ENCODE measurements around the gene MN1.
A peak's percentile ranks its signal among the peaks of the same experiment; 100 is the strongest.

MN1 gene

GRCh38 chr22:27790376-27791158 is 11.0 kb downstream of the MN1 start:
- no peak overlapping the region for H3K27ac ChIP-seq
- H3K4me3 ChIP-seq = no peak overlapping the region

GRCh38 chr22:27788500-27789288 is 12.9 kb downstream of the MN1 start:
- Histone ChIP-seq H3K27ac (no peak overlapping the region), H3K4me3 (no peak overlapping the region)

- Histone ChIP-seq H3K27ac (peak overlapping the region in 1 of 21 experiments; percentile 33), H3K4me3 (no peak overlapping the region)
These were observed 14.6 kb downstream of the MN1 start for GRCh38 chr22:27786965-27787364.

GRCh38 chr22:27786291-27786932 is 15.1 kb downstream of the MN1 start:
- Histone ChIP-seq H3K27ac (peak overlapping the region in 3 of 21 experiments; percentile 31 to 79 (median 33)), H3K4me3 (no peak overlapping the region)

- H3K27ac ChIP-seq = peak overlapping the region in 5 of 21 experiments; percentile 3 to 79 (median 54)
- no peak overlapping the region for H3K4me3 ChIP-seq
These were observed 15.7 kb downstream of the MN1 start for GRCh38 chr22:27785831-27786230.

- H3K27ac ChIP-seq = peak overlapping the region in 11 of 21 experiments; percentile 1 to 79 (median 25)
- H3K4me3 ChIP-seq = no peak overlapping the region
These were observed 17.5 kb downstream of the MN1 start for GRCh38 chr22:27784120-27784475.

- Histone ChIP-seq H3K4me3 (no peak overlapping the region), H3K27ac (peak overlapping the region in 11 of 21 experiments; percentile 1 to 79 (median 25))
These were observed 18.0 kb downstream of the MN1 start for GRCh38 chr22:27783436-27784119.

GRCh38 chr22:27782088-27782487 is 19.5 kb downstream of the MN1 start:
- no peak overlapping the region for H3K27ac ChIP-seq
- H3K4me3 ChIP-seq = no peak overlapping the region

- Histone ChIP-seq H3K27ac (peak overlapping the region in 2 of 21 experiments; percentile 43 to 75), H3K4me3 (no peak overlapping the region)
These were observed 21.4 kb downstream of the MN1 start for GRCh38 chr22:27780161-27780575.

GRCh38 chr22:27779643-27780042 is 21.9 kb downstream of the MN1 start:
- no peak overlapping the region for H3K4me3 ChIP-seq
- peak overlapping the region in 4 of 21 experiments; percentile 6 to 75 (median 48) for H3K27ac ChIP-seq

- Histone ChIP-seq H3K27ac (peak overlapping the region in 10 of 21 experiments; percentile 4 to 75 (median 35)), H3K4me3 (no peak overlapping the region)
These were observed 23.1 kb downstream of the MN1 start for GRCh38 chr22:27778294-27779090.

- Histone ChIP-seq H3K4me3 (no peak overlapping the region), H3K27ac (peak overlapping the region in 12 of 21 experiments; percentile 6 to 75 (median 42))
These were observed 24.4 kb downstream of the MN1 start for GRCh38 chr22:27777128-27777527.

- Histone ChIP-seq H3K4me3 (no peak overlapping the region), H3K27ac (peak overlapping the region in 15 of 21 experiments; percentile 6 to 75 (median 46))
These were observed 25.0 kb downstream of the MN1 start for GRCh38 chr22:27776650-27776958.

- Histone ChIP-seq H3K27ac (peak overlapping the region in 16 of 21 experiments; percentile 8 to 75 (median 46)), H3K4me3 (no peak overlapping the region)
These were observed 25.6 kb downstream of the MN1 start for GRCh38 chr22:27775758-27776649.

GRCh38 chr22:27775087-27775698 is 26.4 kb downstream of the MN1 start:
- Histone ChIP-seq H3K27ac (peak overlapping the region in 7 of 21 experiments; percentile 25 to 75 (median 59)), H3K4me3 (no peak overlapping the region)

GRCh38 chr22:27774200-27774599 is 27.4 kb downstream of the MN1 start:
- Histone ChIP-seq H3K27ac (no peak overlapping the region), H3K4me3 (no peak overlapping the region)

- no peak overlapping the region for H3K4me3 ChIP-seq
- no peak overlapping the region for H3K27ac ChIP-seq
These were observed 28.5 kb downstream of the MN1 start for GRCh38 chr22:27772984-27773498.

Data from skin epidermis (tissue), 12 donors.